ENCODE results near the gene SET.

Gene SET, protein sequence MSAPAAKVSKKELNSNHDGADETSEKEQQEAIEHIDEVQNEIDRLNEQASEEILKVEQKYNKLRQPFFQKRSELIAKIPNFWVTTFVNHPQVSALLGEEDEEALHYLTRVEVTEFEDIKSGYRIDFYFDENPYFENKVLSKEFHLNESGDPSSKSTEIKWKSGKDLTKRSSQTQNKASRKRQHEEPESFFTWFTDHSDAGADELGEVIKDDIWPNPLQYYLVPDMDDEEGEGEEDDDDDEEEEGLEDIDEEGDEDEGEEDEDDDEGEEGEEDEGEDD

DNA sequence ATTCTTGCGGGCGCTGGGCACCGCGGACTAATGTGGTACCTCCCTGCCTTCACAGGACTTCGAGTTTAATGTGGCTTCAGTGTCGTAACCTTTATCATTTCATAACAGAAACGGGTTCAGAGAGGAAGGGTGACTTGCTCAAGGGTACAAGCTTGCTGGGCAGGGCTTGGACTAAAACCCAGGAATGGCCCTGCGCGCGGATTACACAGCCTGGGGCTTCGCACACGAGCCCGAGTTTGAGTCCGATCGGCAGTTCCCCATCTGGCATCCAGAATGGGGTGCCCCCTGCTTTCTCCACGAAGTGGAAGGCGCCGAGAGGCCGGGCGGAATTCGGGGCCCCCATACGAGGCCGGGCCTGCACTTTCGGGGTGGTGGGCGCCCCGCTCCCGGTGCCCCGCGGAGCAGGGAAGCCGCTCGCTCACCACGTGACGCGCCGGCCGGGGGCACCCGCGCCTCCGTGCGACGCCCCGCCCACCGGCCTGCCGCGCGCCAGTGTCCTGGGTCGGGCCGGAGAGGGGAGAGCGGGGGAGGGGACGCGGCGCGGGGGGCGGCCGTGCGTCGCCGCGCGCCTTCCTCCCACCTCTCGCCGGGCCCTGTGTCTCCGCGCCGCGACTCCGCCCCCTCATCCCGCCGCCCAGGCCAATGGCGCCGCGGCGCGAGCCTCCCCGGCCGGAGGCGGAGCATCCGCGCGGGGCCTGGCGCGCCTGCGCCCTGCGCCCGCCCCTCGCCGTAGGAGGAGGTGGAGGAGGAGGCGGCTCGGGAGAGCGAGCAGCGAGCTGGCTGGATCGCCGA lies at the start of gene SET:
SET (plus strand) TSS at position 722 of the 792 bp plus-strand sequence. CDS start 361 bp downstream, outside the sequence.
- peak within 1 kb of the TSS; percentile 100 for H3K9ac ChIP-seq (ENCODE audit: low read length)
- H2AFZ ChIP-seq (ENCODE audit: low read depth, low read length) = no peak within 1 kb of the TSS
- H3K4me2 ChIP-seq (ENCODE audit: low read length) = peak within 1 kb of the TSS; percentile 91
- H3K4me3 ChIP-seq (ENCODE audit: low read length) = peak within 1 kb of the TSS; percentile 92
- peaks cover 98% of the 10 kb centered on the region for H3K79me2 ChIP-seq (ENCODE audit: low read length)
- peak within 1 kb of the TSS; percentile 92 for H3K27ac ChIP-seq (ENCODE audit: low read length)
- peaks cover 54% of the 10 kb centered on the region for H3K4me1 ChIP-seq (ENCODE audit: low read length)
- H4K20me1 ChIP-seq (ENCODE audit: insufficient read depth, low read length) = peaks cover 18% of the 10 kb centered on the region
- H3K9me3 ChIP-seq (ENCODE audit: insufficient read depth, low read length) = no peaks in the 10 kb centered on the region
- H3K27me3 ChIP-seq (ENCODE audit: low read depth, low read length) = no peaks in the 10 kb centered on the region
- H3K36me3 ChIP-seq (replicated peaks; ENCODE audit: low read depth, low read length) = peaks cover 37% of the 10 kb centered on the region
- TF ChIP-seq, protein P1, sequence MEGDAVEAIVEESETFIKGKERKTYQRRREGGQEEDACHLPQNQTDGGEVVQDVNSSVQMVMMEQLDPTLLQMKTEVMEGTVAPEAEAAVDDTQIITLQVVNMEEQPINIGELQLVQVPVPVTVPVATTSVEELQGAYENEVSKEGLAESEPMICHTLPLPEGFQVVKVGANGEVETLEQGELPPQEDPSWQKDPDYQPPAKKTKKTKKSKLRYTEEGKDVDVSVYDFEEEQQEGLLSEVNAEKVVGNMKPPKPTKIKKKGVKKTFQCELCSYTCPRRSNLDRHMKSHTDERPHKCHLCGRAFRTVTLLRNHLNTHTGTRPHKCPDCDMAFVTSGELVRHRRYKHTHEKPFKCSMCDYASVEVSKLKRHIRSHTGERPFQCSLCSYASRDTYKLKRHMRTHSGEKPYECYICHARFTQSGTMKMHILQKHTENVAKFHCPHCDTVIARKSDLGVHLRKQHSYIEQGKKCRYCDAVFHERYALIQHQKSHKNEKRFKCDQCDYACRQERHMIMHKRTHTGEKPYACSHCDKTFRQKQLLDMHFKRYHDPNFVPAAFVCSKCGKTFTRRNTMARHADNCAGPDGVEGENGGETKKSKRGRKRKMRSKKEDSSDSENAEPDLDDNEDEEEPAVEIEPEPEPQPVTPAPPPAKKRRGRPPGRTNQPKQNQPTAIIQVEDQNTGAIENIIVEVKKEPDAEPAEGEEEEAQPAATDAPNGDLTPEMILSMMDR (IDR thresholded peaks at IDR 0.05; ENCODE audit: low read depth, low read length) = no peak
- TF ChIP-seq EZH2phosphoT487 (IDR thresholded peaks at IDR 0.05; ENCODE audit: low read depth) = no peak

DNA sequence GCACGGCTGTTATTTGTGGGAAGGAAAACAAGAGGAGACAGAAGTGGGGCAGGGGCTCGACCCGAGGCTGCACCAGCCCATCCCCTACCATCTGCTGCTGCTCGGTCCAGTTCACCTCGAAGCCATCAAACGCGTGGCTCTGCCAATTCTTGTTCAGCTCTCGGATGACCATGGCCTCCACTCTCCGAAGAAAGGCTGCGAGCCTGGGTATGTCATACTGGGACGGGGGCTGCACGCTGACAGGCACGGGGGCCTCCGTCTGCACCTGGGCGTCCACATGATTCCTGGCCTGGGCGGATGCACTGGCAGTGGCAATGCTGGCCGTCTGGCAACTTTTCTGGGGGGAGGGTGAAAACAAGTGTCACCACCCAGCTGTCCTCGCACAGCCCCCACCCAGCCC lies 48.4 kb upstream of the SET start:
- Histone ChIP-seq H4K20me1 (ENCODE audit: insufficient read depth, low read length) (no peaks in the 10 kb centered on the region), H3K36me3 (replicated peaks; ENCODE audit: low read depth, low read length) (peaks cover 7% of the 10 kb centered on the region), H3K27ac (ENCODE audit: low read length) (no peak overlapping the region), H2AFZ (ENCODE audit: low read depth, low read length) (no peak overlapping the region), H3K4me1 (ENCODE audit: low read length) (peaks cover 13% of the 10 kb centered on the region), H3K4me3 (ENCODE audit: low read length) (no peak overlapping the region), H3K4me2 (ENCODE audit: low read length) (no peak overlapping the region), H3K9ac (ENCODE audit: low read length) (no peak overlapping the region), H3K79me2 (ENCODE audit: low read length) (no peaks in the 10 kb centered on the region), H3K27me3 (ENCODE audit: low read depth, low read length) (no peaks in the 10 kb centered on the region), H3K9me3 (ENCODE audit: insufficient read depth, low read length) (no peaks in the 10 kb centered on the region)
- TF ChIP-seq, protein P1 (IDR thresholded peaks at IDR 0.05; ENCODE audit: low read depth, low read length) = no peak
- no peak for TF ChIP-seq EZH2phosphoT487 (IDR thresholded peaks at IDR 0.05; ENCODE audit: low read depth)

DNA sequence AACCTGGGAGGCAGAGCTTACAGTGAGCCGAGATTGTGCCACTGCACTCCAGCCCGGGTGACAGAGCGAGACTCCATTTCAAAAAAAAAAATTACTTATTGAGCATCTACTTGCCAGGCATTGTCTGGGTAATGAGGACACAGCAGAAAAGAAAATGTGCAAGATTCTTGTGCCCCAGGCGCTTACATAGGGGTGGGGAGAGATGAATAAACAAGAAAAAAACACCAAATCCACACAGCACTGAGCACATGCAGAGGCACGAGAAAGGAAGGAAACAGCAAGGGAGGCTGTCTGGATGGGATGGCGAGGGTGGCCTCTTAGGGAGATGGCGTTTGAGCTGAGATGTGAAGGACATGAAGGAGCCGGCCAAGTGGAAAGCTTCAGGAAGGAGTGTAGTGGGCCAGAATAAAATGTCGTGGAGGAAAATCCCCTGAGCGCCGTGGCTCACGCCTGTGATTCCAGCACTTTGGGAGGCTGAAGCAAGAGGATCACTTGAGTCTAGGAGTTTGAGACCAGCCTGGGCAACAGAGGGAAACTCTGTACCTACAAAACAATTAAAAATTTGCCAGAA lies 46.3 kb upstream of the SET start:
- no peak overlapping the region for H3K27ac ChIP-seq (ENCODE audit: low read length)
- no peaks in the 10 kb centered on the region for H3K9me3 ChIP-seq (ENCODE audit: insufficient read depth, low read length)
- H3K9ac ChIP-seq (ENCODE audit: low read length) = no peak overlapping the region
- peaks cover 13% of the 10 kb centered on the region for H3K4me1 ChIP-seq (ENCODE audit: low read length)
- no peak overlapping the region for H3K4me3 ChIP-seq (ENCODE audit: low read length)
- H3K4me2 ChIP-seq (ENCODE audit: low read length) = no peak overlapping the region
- H2AFZ ChIP-seq (ENCODE audit: low read depth, low read length) = no peak overlapping the region
- H3K79me2 ChIP-seq (ENCODE audit: low read length) = no peaks in the 10 kb centered on the region
- no peaks in the 10 kb centered on the region for H3K27me3 ChIP-seq (ENCODE audit: low read depth, low read length)
- peaks cover 7% of the 10 kb centered on the region for H3K36me3 ChIP-seq (replicated peaks; ENCODE audit: low read depth, low read length)
- no peaks in the 10 kb centered on the region for H4K20me1 ChIP-seq (ENCODE audit: insufficient read depth, low read length)
- TF ChIP-seq, protein P1 (IDR thresholded peaks at IDR 0.05; ENCODE audit: low read depth, low read length) = no peak
- no peak for TF ChIP-seq EZH2phosphoT487 (IDR thresholded peaks at IDR 0.05; ENCODE audit: low read depth)

All from OCI-LY3 (cell line).